IMR-90 (cell line): Measurements from ENCODE around the gene CERS6.

Experiments
- POLR2A ChIP-seq: IDR thresholded peaks from 2 replicates; pipeline ENCODE4 v1.6.1; 2012; ENCODE audit warnings: mild to moderate bottlenecking, low read depth, low read length
- TF ChIP-seq, protein P1 (sequence below): conservative IDR thresholded peaks from 2 replicates; pipeline ENCODE4 v1.5.1; 2012; ENCODE audit warnings: mild to moderate bottlenecking, low read depth, low read length, improper control_type of control experiment

DNA sequence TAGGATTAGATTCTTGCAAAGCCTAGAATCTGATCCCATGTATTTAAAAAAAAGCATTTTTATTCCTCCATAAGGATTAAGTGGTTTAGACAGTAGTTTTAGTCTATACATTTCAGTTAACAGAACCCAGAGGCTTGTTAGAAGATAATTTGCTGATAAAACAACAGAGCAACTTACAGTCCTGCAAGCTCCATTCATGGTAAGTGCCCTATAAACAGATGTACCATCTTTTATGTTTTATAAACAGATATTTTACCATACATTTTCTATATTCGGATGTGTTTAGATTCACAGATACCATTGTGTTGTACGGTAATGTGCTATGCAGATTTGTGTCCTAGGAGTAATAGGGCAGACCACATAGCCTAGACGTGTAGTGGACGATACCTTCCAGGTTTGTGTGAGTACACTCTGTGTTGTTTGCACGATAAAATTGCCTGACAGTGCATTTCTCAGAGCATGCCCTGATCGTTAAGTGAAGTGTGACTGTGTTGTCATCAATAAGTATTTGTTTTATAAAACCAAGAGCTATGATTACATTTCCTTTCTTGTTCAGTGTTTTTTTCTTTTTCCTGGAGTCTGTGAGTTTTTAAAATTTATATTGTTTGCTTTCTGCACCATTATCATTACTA, 54.2 kb downstream of the CERS6 start:
- TF ChIP-seq POLR2A, result no peak
- TF ChIP-seq, protein P1, sequence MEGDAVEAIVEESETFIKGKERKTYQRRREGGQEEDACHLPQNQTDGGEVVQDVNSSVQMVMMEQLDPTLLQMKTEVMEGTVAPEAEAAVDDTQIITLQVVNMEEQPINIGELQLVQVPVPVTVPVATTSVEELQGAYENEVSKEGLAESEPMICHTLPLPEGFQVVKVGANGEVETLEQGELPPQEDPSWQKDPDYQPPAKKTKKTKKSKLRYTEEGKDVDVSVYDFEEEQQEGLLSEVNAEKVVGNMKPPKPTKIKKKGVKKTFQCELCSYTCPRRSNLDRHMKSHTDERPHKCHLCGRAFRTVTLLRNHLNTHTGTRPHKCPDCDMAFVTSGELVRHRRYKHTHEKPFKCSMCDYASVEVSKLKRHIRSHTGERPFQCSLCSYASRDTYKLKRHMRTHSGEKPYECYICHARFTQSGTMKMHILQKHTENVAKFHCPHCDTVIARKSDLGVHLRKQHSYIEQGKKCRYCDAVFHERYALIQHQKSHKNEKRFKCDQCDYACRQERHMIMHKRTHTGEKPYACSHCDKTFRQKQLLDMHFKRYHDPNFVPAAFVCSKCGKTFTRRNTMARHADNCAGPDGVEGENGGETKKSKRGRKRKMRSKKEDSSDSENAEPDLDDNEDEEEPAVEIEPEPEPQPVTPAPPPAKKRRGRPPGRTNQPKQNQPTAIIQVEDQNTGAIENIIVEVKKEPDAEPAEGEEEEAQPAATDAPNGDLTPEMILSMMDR, result no peak
